Transverse colon (tissue), 4 donors: ENCODE results near the gene FGFBP1. TPM values are rescaled to one million over a fixed set of nuclear protein-coding genes. Genes with fewer than 3 reads are reported as not detected.

ENCODE experiments used
- DNase-seq: peaks from one replicate; pipeline ENCODE4 v3.0.0-alpha.2; 2019
- H3K27ac ChIP-seq, 4 donors: fragments of 200-600 bp; sonication (generic); 2 replicates each; pipeline ENCODE4 v1.5.1; 2016 to 2018; ENCODE audit warnings: inconsistent platforms in 4 of 4
- H3K27me3 ChIP-seq: fragments of 200-600 bp; sonication (generic); 2 replicates; pipeline ENCODE4 v1.5.1; 2017; ENCODE audit warnings: inconsistent platforms
- H3K36me3 ChIP-seq, 4 donors: fragments of 200-600 bp; sonication (generic); 2 replicates each; pipeline ENCODE4 v1.5.1; 2017 to 2019; ENCODE audit warnings: inconsistent platforms in 4 of 4
- H3K4me1 ChIP-seq, 4 donors: fragments of 200-600 bp; sonication (generic); 2 replicates each; pipeline ENCODE4 v1.5.1; 2017 to 2020; ENCODE audit warnings: inconsistent platforms in 4 of 4
- H3K4me3 ChIP-seq, 4 donors: fragments of 200-600 bp; sonication (generic); 1 replicate in 1 of 4; 2 replicates in 3 of 4; pipeline versions ENCODE4 v1.5.1 to v1.6.1; 2017 to 2019; ENCODE audit warnings: inconsistent platforms in 4 of 4
- H3K9me3 ChIP-seq, 2 donors: fragments of 200-600 bp; sonication (generic); 2 replicates each; pipeline ENCODE4 v1.5.1; 2017 to 2019; ENCODE audit warnings: inconsistent platforms in 2 of 2
- CTCF ChIP-seq, 5 experiments: fragments of 200-600 bp in 3 of 5; fragments of 450-650 bp in 2 of 5; sonication (generic) in 3 of 5; IDR thresholded peaks; 1 replicate in 2 of 5; 2 replicates in 3 of 5; pipeline ENCODE4 v1.5.1; 2016 to 2017; ENCODE audit warnings: antibody characterized with exemption in 5 of 5, inconsistent platforms in 3 of 5, mild to moderate bottlenecking in 2 of 5, moderate library complexity in 1 of 5
- EP300 ChIP-seq: sonication (generic); formaldehyde crosslinking; IDR thresholded peaks from one replicate; pipeline ENCODE4 v1.6.1; 2017; ENCODE audit warnings: antibody characterized with exemption, low read depth
- POLR2A ChIP-seq: fragments of 450-650 bp; IDR thresholded peaks from one replicate; pipeline ENCODE4 v1.6.1; 2016; ENCODE audit warnings: antibody characterized with exemption, mild to moderate bottlenecking, moderate library complexity
- POLR2AphosphoS5 ChIP-seq, 3 donors: sonication (generic); formaldehyde crosslinking; IDR thresholded peaks; one replicate each; pipeline ENCODE4 v1.6.1; 2016; ENCODE audit warnings: antibody characterized with exemption in 3 of 3
- WGBS, 2 donors: methylation state at CpG; one replicate each; pipeline ENCODE4 v1.1.5; 2018; ENCODE audit warnings: low coverage in 1 of 2; 5-methylcytosine and 5-hydroxymethylcytosine counted together
- in situ Hi-C, 4 donors: fragments of 200-750 bp; cut with MboI; loops; one replicate each; pipeline versions ENCODE4 v1.15.0 to v1.15.1; 2017; ENCODE audit warnings: low sequenced_read_pairs in 3 of 4, low pct_ligation_motif_present in 1 of 4, low pct_unique_long_range_greater_than_20kb in 1 of 4
- intact Hi-C: fragments of 100-400 bp; cut with DNase I; formaldehyde crosslinking; loops from one replicate; pipeline ENCODE4 v1.15.1; 2023; ENCODE audit warnings: low total_unique reads
- total RNA-seq, 4 donors: library from RNA; depleted of rRNA; stranded (reverse); fragments of >200 nt; gene quantifications; one replicate each; pipeline ENCODE4 v1.1.0, GENCODE V29; 2016

Gene FGFBP1
- total RNA-seq, 4 donors from 2014 or later: 7.0 to 12.6 (median 10.1) TPM

- Histone ChIP-seq H3K4me3 (no peak overlapping the region), H3K27me3 (no peaks in the 10 kb centered on the region), H3K36me3 (no peaks in the 10 kb centered on the region), H3K27ac (peak overlapping the region in 2 of 4 donors; percentile 79 to 81), H3K9me3 (no peaks in the 10 kb centered on the region), H3K4me1 (peaks cover 0 to 30% (median 16%) of the 10 kb centered on the region in 4 donors)
- intact Hi-C loops: no loop called here
- in situ Hi-C loops: no loop called here
- 55 to 67% methylated on average over 1 to 4 of the region's 4 CpGs for whole genome bisulfite sequencing, 2 donors
- peak; percentile 60 for DNase-seq
- TF ChIP-seq POLR2A (peak; percentile 35), POLR2AphosphoS5 (IDR thresholded peaks at IDR 0.05) (no peak)
Observed at GRCh38 chr4:15936495-15936894, 2.0 kb downstream of the FGFBP1 start.

- H3K4me3 ChIP-seq: no peak overlapping the region
- H3K36me3 ChIP-seq: no peaks in the 10 kb centered on the region
- WGBS, 2 donors: 76 to 87% methylated on average over 7 to 10 of the region's 10 CpGs
- no peaks in the 10 kb centered on the region for H3K27me3 ChIP-seq
- intact Hi-C loops (no loop called here), in situ Hi-C loops (no loop called here)
- no peak overlapping the region for H3K27ac ChIP-seq
- no peak for DNase-seq
- H3K9me3 ChIP-seq: no peaks in the 10 kb centered on the region
- TF ChIP-seq POLR2AphosphoS5 (IDR thresholded peaks at IDR 0.05) (no peak), POLR2A (no peak), EP300 (no peak), CTCF (IDR thresholded peaks at IDR 0.05) (no peak)
- H3K4me1 ChIP-seq: peaks cover 0 to 30% (median 16%) of the 10 kb centered on the region in 4 donors
Observed at GRCh38 chr4:15935504-15936402, 2.8 kb downstream of the FGFBP1 start.

GRCh38 chr4:15934259-15934658 is 4.3 kb downstream of the FGFBP1 start:
- Histone ChIP-seq H3K4me3 (no peak overlapping the region), H3K36me3 (no peaks in the 10 kb centered on the region), H3K9me3 (no peaks in the 10 kb centered on the region), H3K4me1 (peaks cover 0 to 29% (median 16%) of the 10 kb centered on the region in 4 donors), H3K27me3 (no peaks in the 10 kb centered on the region), H3K27ac (no peak overlapping the region)
- no peak for DNase-seq
- intact Hi-C loops: no loop called here
- TF ChIP-seq POLR2A: no peak
- in situ Hi-C loops: no loop called here
- 78% methylated on average over 2 to 3 of the region's 3 CpGs for WGBS, 2 donors

- Histone ChIP-seq H3K27me3 (no peaks in the 10 kb centered on the region), H3K9me3 (no peaks in the 10 kb centered on the region), H3K27ac (no peak overlapping the region), H3K4me1 (peaks cover 0 to 8% (median 0%) of the 10 kb centered on the region in 4 donors), H3K4me3 (no peak overlapping the region), H3K36me3 (no peaks in the 10 kb centered on the region)
- no peak for DNase-seq
- WGBS, 2 donors: 95 to 96% methylated on average over 4 to 5 of the region's 5 CpGs
- TF ChIP-seq CTCF (IDR thresholded peaks at IDR 0.05) (no peak), POLR2A (no peak), EP300 (no peak), POLR2AphosphoS5 (IDR thresholded peaks at IDR 0.05) (no peak)
- intact Hi-C loops: no loop called here
- in situ Hi-C loops: no loop called here
Observed at GRCh38 chr4:15931451-15932210, 6.9 kb downstream of the FGFBP1 start.

- H3K36me3 ChIP-seq: no peaks in the 10 kb centered on the region
- no peaks in the 10 kb centered on the region for H3K4me1 ChIP-seq
- no peak for DNase-seq
- in situ Hi-C loops (no loop called here), intact Hi-C loops (no loop called here)
- H3K4me3 ChIP-seq: no peak overlapping the region
- H3K27ac ChIP-seq: no peak overlapping the region
- H3K27me3 ChIP-seq: no peaks in the 10 kb centered on the region
- H3K9me3 ChIP-seq: no peaks in the 10 kb centered on the region
- no peak for TF ChIP-seq POLR2A
- no peak for TF ChIP-seq EP300
- no peak for TF ChIP-seq CTCF (IDR thresholded peaks at IDR 0.05)
- no peak for TF ChIP-seq POLR2AphosphoS5 (IDR thresholded peaks at IDR 0.05)
- 73% methylated on average over 7 of the region's 7 CpGs; no CpG with 5 or more reads in 1 of the 2 donors for WGBS, 2 donors
Observed at GRCh38 chr4:15930314-15930713, 8.2 kb downstream of the FGFBP1 start.
